Right atrium auricular region (tissue), 2 donors: Measurements from ENCODE around the gene SCUBE2. TPM values are rescaled to one million over a fixed set of nuclear protein-coding genes. Genes with fewer than 3 reads are reported as not detected.

ENCODE experiments used
- DNase-seq: peaks from one replicate; pipeline ENCODE4 v3.0.0-alpha.2; 2019; ENCODE audit warnings: low spot score
- H3K27ac ChIP-seq, 2 donors: fragments of 200-600 bp; sonication (generic); 1 replicate in 1 of 2; 2 replicates in 1 of 2; pipeline ENCODE4 v1.5.1; 2016 to 2019
- H3K27me3 ChIP-seq, 2 donors: fragments of 200-600 bp; sonication (generic); one replicate each; pipeline versions ENCODE4 v1.5.1 to v1.6.0; 2017 to 2019
- H3K36me3 ChIP-seq: fragments of 200-600 bp; sonication (generic); one replicate; pipeline ENCODE4 v1.5.1; 2016
- H3K4me1 ChIP-seq, 2 donors: fragments of 200-600 bp; sonication (generic); one replicate each; pipeline versions ENCODE4 v1.5.1 to v1.6.0; 2017 to 2019
- H3K4me3 ChIP-seq, 2 donors: fragments of 200-600 bp; sonication (generic); 1 replicate in 1 of 2; 2 replicates in 1 of 2; pipeline ENCODE4 v1.5.1; 2017 to 2019; ENCODE audit warnings: mild to moderate bottlenecking in 1 of 2, moderate library complexity in 1 of 2
- H3K9me3 ChIP-seq, 2 donors: fragments of 200-600 bp; sonication (generic); one replicate each; pipeline ENCODE4 v1.5.1; 2019
- CTCF ChIP-seq, 2 donors: fragments of 200-600 bp; sonication (generic); IDR thresholded peaks; one replicate each; pipeline ENCODE4 v1.5.1; 2019; ENCODE audit warnings: antibody characterized with exemption in 2 of 2
- total RNA-seq, 2 donors: library from RNA; depleted of rRNA; stranded (reverse); fragments of >200 nt; gene quantifications; one replicate each; pipeline ENCODE4 v1.1.0, GENCODE V29; 2016

SCUBE2 gene
- total RNA-seq, 2 donors from 2014 or later = 0.63 to 1.6 TPM

GRCh38 chr11:9137293-9138132, 46.1 kb upstream of the SCUBE2 start:
- peaks cover 47% of the 10 kb centered on the region for H3K36me3 ChIP-seq
- DNase-seq = peak; percentile 82
- no peak overlapping the region for H3K4me3 ChIP-seq
- TF ChIP-seq CTCF (IDR thresholded peaks at IDR 0.05) = peak; percentile 90 to 95
- H3K27ac ChIP-seq = peak overlapping the region in 1 of 2 donors; percentile 14
- H3K27me3 ChIP-seq = no peaks in the 10 kb centered on the region
- H3K4me1 ChIP-seq = peaks cover 0 to 22% of the 10 kb centered on the region in 2 donors
- H3K9me3 ChIP-seq = no peaks in the 10 kb centered on the region

- Histone ChIP-seq H3K36me3 (peaks cover 39% of the 10 kb centered on the region), H3K27me3 (no peaks in the 10 kb centered on the region), H3K27ac (no peak overlapping the region), H3K4me1 (peaks cover 0 to 22% of the 10 kb centered on the region in 2 donors), H3K9me3 (no peaks in the 10 kb centered on the region), H3K4me3 (no peak overlapping the region)
- no peak for DNase-seq
- TF ChIP-seq CTCF (IDR thresholded peaks at IDR 0.05) = no peak
Measured at GRCh38 chr11:9136741-9137140, 45.3 kb upstream of the SCUBE2 start.

- TF ChIP-seq CTCF (IDR thresholded peaks at IDR 0.05) = no peak
- Histone ChIP-seq H3K4me3 (no peak overlapping the region), H3K9me3 (no peaks in the 10 kb centered on the region), H3K27ac (no peak overlapping the region), H3K4me1 (peaks cover 0 to 6% of the 10 kb centered on the region in 2 donors), H3K36me3 (peaks cover 11% of the 10 kb centered on the region), H3K27me3 (no peaks in the 10 kb centered on the region)
- no peak for DNase-seq
Measured at GRCh38 chr11:9133956-9134355, 42.6 kb upstream of the SCUBE2 start.

GRCh38 chr11:9132203-9132878, 40.9 kb upstream of the SCUBE2 start:
- peaks cover 1% of the 10 kb centered on the region for H3K36me3 ChIP-seq
- H3K9me3 ChIP-seq = no peaks in the 10 kb centered on the region
- no peak for TF ChIP-seq CTCF (IDR thresholded peaks at IDR 0.05)
- no peaks in the 10 kb centered on the region for H3K27me3 ChIP-seq
- no peak overlapping the region for H3K4me3 ChIP-seq
- no peak overlapping the region for H3K27ac ChIP-seq
- no peak for DNase-seq
- H3K4me1 ChIP-seq = peaks cover 0 to 2% of the 10 kb centered on the region in 2 donors

- no peak for TF ChIP-seq CTCF (IDR thresholded peaks at IDR 0.05)
- no peaks in the 10 kb centered on the region for H3K27me3 ChIP-seq
- H3K4me3 ChIP-seq = no peak overlapping the region
- H3K9me3 ChIP-seq = no peaks in the 10 kb centered on the region
- H3K4me1 ChIP-seq = no peaks in the 10 kb centered on the region
- H3K36me3 ChIP-seq = no peaks in the 10 kb centered on the region
- no peak for DNase-seq
- no peak overlapping the region for H3K27ac ChIP-seq
Measured at GRCh38 chr11:9130297-9130696, 38.9 kb upstream of the SCUBE2 start.
